ENCODE results near the gene CEP104.
A peak's percentile ranks its signal among the peaks of the same experiment; 100 is the strongest.

Gene CEP104

GRCh38 chr1:3856923-3857790 lies at the start of gene CEP104, which contains the start of gene DFFB:
TSS of gene CEP104 (minus strand) at chr1:3857211. CDS start at chr1:3852407, 4,804 bp downstream.
TSS of gene DFFB (plus strand) at chr1:3857476. CDS start at chr1:3857604, 128 bp downstream.
- Histone ChIP-seq H3K79me2 (ENCODE audit: control insufficient read depth, insufficient read depth, low read length, unreplicated experiment) (peaks cover 22% of the 10 kb centered on the region), H3K27me3 (ENCODE audit: insufficient read depth, low read length) (no peaks in the 10 kb centered on the region), H3K4me3 (ENCODE audit: low read depth, low read length) (peak within 1 kb of the TSS; percentile 93), H2AFZ (ENCODE audit: low read length, unreplicated experiment) (peak within 1 kb of the TSS; percentile 95), H3K27ac (ENCODE audit: low read depth, low read length) (no peak within 1 kb of the TSS), H3K4me1 (ENCODE audit: control insufficient read depth, insufficient read depth, low read length, unreplicated experiment) (peaks cover 10% of the 10 kb centered on the region), H3K36me3 (ENCODE audit: insufficient read depth, low read length) (no peaks in the 10 kb centered on the region)

GRCh38 chr1:3906672-3907020 lies 49.6 kb upstream of the CEP104 start:
- Histone ChIP-seq H3K4me3 (ENCODE audit: low read depth, low read length) (no peak overlapping the region), H2AFZ (ENCODE audit: low read length, unreplicated experiment) (no peak overlapping the region), H3K4me1 (ENCODE audit: control insufficient read depth, insufficient read depth, low read length, unreplicated experiment) (no peaks in the 10 kb centered on the region), H3K36me3 (ENCODE audit: insufficient read depth, low read length) (no peaks in the 10 kb centered on the region), H3K27ac (ENCODE audit: low read depth, low read length) (no peak overlapping the region), H3K27me3 (ENCODE audit: insufficient read depth, low read length) (peaks cover 9% of the 10 kb centered on the region), H3K79me2 (ENCODE audit: control insufficient read depth, insufficient read depth, low read length, unreplicated experiment) (no peaks in the 10 kb centered on the region)

- H3K4me1 ChIP-seq (ENCODE audit: control insufficient read depth, insufficient read depth, low read length, unreplicated experiment) = no peaks in the 10 kb centered on the region
- no peaks in the 10 kb centered on the region for H3K79me2 ChIP-seq (ENCODE audit: control insufficient read depth, insufficient read depth, low read length, unreplicated experiment)
Observed at GRCh38 chr1:3905953-3906671, 49.1 kb upstream of the CEP104 start.

GRCh38 chr1:3905266-3905952 lies 48.4 kb upstream of the CEP104 start:
- peaks cover 6% of the 10 kb centered on the region; the same call in 1 of the 2 replicates for H3K27me3 ChIP-seq (ENCODE audit: insufficient read depth, low read length)
- no peaks in the 10 kb centered on the region for H3K79me2 ChIP-seq (ENCODE audit: control insufficient read depth, insufficient read depth, low read length, unreplicated experiment)
- H2AFZ ChIP-seq (ENCODE audit: low read length, unreplicated experiment) = no peak overlapping the region
- no peak overlapping the region for H3K27ac ChIP-seq (ENCODE audit: low read depth, low read length)
- no peaks in the 10 kb centered on the region for H3K36me3 ChIP-seq (ENCODE audit: insufficient read depth, low read length)
- no peaks in the 10 kb centered on the region for H3K4me1 ChIP-seq (ENCODE audit: control insufficient read depth, insufficient read depth, low read length, unreplicated experiment)
- no peak overlapping the region for H3K4me3 ChIP-seq (ENCODE audit: low read depth, low read length)

More at GRCh38 chr1:3905953-3906671, 49.1 kb upstream of the CEP104 start:
- Histone ChIP-seq H3K4me3 (ENCODE audit: low read depth, low read length) (no peak overlapping the region), H2AFZ (ENCODE audit: low read length, unreplicated experiment) (no peak overlapping the region), H3K27ac (ENCODE audit: low read depth, low read length) (no peak overlapping the region), H3K36me3 (ENCODE audit: insufficient read depth, low read length) (no peaks in the 10 kb centered on the region), H3K27me3 (ENCODE audit: insufficient read depth, low read length) (peaks cover 6% of the 10 kb centered on the region; the same call in 1 of the 2 replicates)

- H3K36me3 ChIP-seq (ENCODE audit: insufficient read depth, low read length) = no peaks in the 10 kb centered on the region
- peaks cover 2% of the 10 kb centered on the region for H3K79me2 ChIP-seq (ENCODE audit: control insufficient read depth, insufficient read depth, low read length, unreplicated experiment)
- no peaks in the 10 kb centered on the region for H3K4me1 ChIP-seq (ENCODE audit: control insufficient read depth, insufficient read depth, low read length, unreplicated experiment)
- H3K27ac ChIP-seq (ENCODE audit: low read depth, low read length) = no peak overlapping the region
- peaks cover 6% of the 10 kb centered on the region; the same call in 1 of the 2 replicates for H3K27me3 ChIP-seq (ENCODE audit: insufficient read depth, low read length)
- H3K4me3 ChIP-seq (ENCODE audit: low read depth, low read length) = no peak overlapping the region
- H2AFZ ChIP-seq (ENCODE audit: low read length, unreplicated experiment) = no peak overlapping the region
Observed at GRCh38 chr1:3904843-3905185, 47.8 kb upstream of the CEP104 start.

GRCh38 chr1:3904006-3904842 lies 47.2 kb upstream of the CEP104 start:
- Histone ChIP-seq H3K4me1 (ENCODE audit: control insufficient read depth, insufficient read depth, low read length, unreplicated experiment) (peaks cover 1% of the 10 kb centered on the region), H3K4me3 (ENCODE audit: low read depth, low read length) (no peak overlapping the region), H3K79me2 (ENCODE audit: control insufficient read depth, insufficient read depth, low read length, unreplicated experiment) (peaks cover 8% of the 10 kb centered on the region), H3K36me3 (ENCODE audit: insufficient read depth, low read length) (no peaks in the 10 kb centered on the region), H3K27me3 (ENCODE audit: insufficient read depth, low read length) (peaks cover 4% of the 10 kb centered on the region; the same call in 1 of the 2 replicates), H2AFZ (ENCODE audit: low read length, unreplicated experiment) (no peak overlapping the region), H3K27ac (ENCODE audit: low read depth, low read length) (no peak overlapping the region)

GRCh38 chr1:3903141-3904005 lies 46.4 kb upstream of the CEP104 start:
- H3K79me2 ChIP-seq (ENCODE audit: control insufficient read depth, insufficient read depth, low read length, unreplicated experiment) = peaks cover 16% of the 10 kb centered on the region
- H3K27ac ChIP-seq (ENCODE audit: low read depth, low read length) = no peak overlapping the region
- no peak overlapping the region for H3K4me3 ChIP-seq (ENCODE audit: low read depth, low read length)

GRCh38 chr1:3902571-3903091 lies 45.6 kb upstream of the CEP104 start:
- no peaks in the 10 kb centered on the region for H3K36me3 ChIP-seq (ENCODE audit: insufficient read depth, low read length)
- H3K79me2 ChIP-seq (ENCODE audit: control insufficient read depth, insufficient read depth, low read length, unreplicated experiment) = peaks cover 24% of the 10 kb centered on the region
- no peak overlapping the region for H3K27ac ChIP-seq (ENCODE audit: low read depth, low read length)
- peak overlapping the region; percentile 24 for H2AFZ ChIP-seq (ENCODE audit: low read length, unreplicated experiment)
- H3K4me1 ChIP-seq (ENCODE audit: control insufficient read depth, insufficient read depth, low read length, unreplicated experiment) = peaks cover 8% of the 10 kb centered on the region
- no peaks in the 10 kb centered on the region for H3K27me3 ChIP-seq (ENCODE audit: insufficient read depth, low read length)
- H3K4me3 ChIP-seq (ENCODE audit: low read depth, low read length) = no peak overlapping the region

More at GRCh38 chr1:3903141-3904005, 46.4 kb upstream of the CEP104 start:
- H2AFZ ChIP-seq (ENCODE audit: low read length, unreplicated experiment) = peak overlapping the region; percentile 24
- H3K27me3 ChIP-seq (ENCODE audit: insufficient read depth, low read length) = no peaks in the 10 kb centered on the region
- no peaks in the 10 kb centered on the region for H3K36me3 ChIP-seq (ENCODE audit: insufficient read depth, low read length)
- H3K4me1 ChIP-seq (ENCODE audit: control insufficient read depth, insufficient read depth, low read length, unreplicated experiment) = peaks cover 8% of the 10 kb centered on the region

GRCh38 chr1:3902111-3902511 lies 45.1 kb upstream of the CEP104 start:
- Histone ChIP-seq H3K4me1 (ENCODE audit: control insufficient read depth, insufficient read depth, low read length, unreplicated experiment) (peaks cover 8% of the 10 kb centered on the region), H3K79me2 (ENCODE audit: control insufficient read depth, insufficient read depth, low read length, unreplicated experiment) (peaks cover 29% of the 10 kb centered on the region), H2AFZ (ENCODE audit: low read length, unreplicated experiment) (no peak overlapping the region), H3K27ac (ENCODE audit: low read depth, low read length) (no peak overlapping the region), H3K27me3 (ENCODE audit: insufficient read depth, low read length) (no peaks in the 10 kb centered on the region), H3K36me3 (ENCODE audit: insufficient read depth, low read length) (no peaks in the 10 kb centered on the region), H3K4me3 (ENCODE audit: low read depth, low read length) (no peak overlapping the region)

All from ACC112 (cell line).